Heart right ventricle (tissue), 16 donors: ENCODE measurements around the gene CNPY4. TPM values are rescaled to one million over a fixed set of nuclear protein-coding genes. Genes with fewer than 3 reads are reported as not detected.
A peak's percentile ranks its signal among the peaks of the same experiment; 100 is the strongest.

Experiments used
- ATAC-seq, 8 donors: fragments of 200-7000 bp; cut with Tn5 transposase; one replicate each; pipeline ENCODE4 v1.9.1; 2020; ENCODE audit warnings: mild to moderate bottlenecking in 8 of 8, moderate library complexity in 8 of 8, moderate number of reproducible peaks in 1 of 8
- DNase-seq, 2 donors: peaks; one replicate each; pipeline ENCODE4 v3.0.0-alpha.2; 2020
- H3K27ac ChIP-seq, 10 donors: fragments of 200-600 bp; sonication (generic) in 2 of 10; one replicate each; pipeline versions ENCODE4 v1.5.0 to v1.8.0; 2020 to 2022; ENCODE audit warnings: mild to moderate bottlenecking in 3 of 10
- H3K27me3 ChIP-seq, 7 donors: fragments of 200-600 bp; one replicate each; pipeline ENCODE4 v1.8.0; 2021 to 2022; ENCODE audit warnings: mild to moderate bottlenecking in 2 of 7
- H3K36me3 ChIP-seq, 9 donors: fragments of 200-600 bp; sonication (generic) in 1 of 9; one replicate each; pipeline versions ENCODE4 v1.5.0 to v1.8.0; 2020 to 2022; ENCODE audit warnings: mild to moderate bottlenecking in 2 of 9
- H3K4me1 ChIP-seq, 9 donors: fragments of 200-600 bp; sonication (generic) in 1 of 9; one replicate each; pipeline versions ENCODE4 v1.5.0 to v1.8.0; 2020 to 2022; ENCODE audit warnings: mild to moderate bottlenecking in 4 of 9
- H3K4me3 ChIP-seq, 10 donors: fragments of 200-600 bp; sonication (generic) in 2 of 10; one replicate each; pipeline versions ENCODE4 v1.5.0 to v1.8.0; 2020 to 2022; ENCODE audit warnings: mild to moderate bottlenecking in 7 of 10, moderate library complexity in 2 of 10
- H3K9me3 ChIP-seq, 11 donors: fragments of 200-600 bp in 10 of 11; sonication (generic) in 2 of 11; one replicate each; pipeline versions ENCODE4 v1.5.0 to v1.8.0; 2013 to 2022; ENCODE audit warnings: mild to moderate bottlenecking in 2 of 11, control low read depth in 1 of 11, moderate library complexity in 1 of 11
- CTCF ChIP-seq, 9 donors: fragments of 200-600 bp; sonication (generic) in 2 of 9; IDR thresholded peaks; one replicate each; pipeline versions ENCODE4 v1.5.0 to v1.8.0; 2021 to 2022; ENCODE audit warnings: antibody characterized with exemption in 9 of 9, mild to moderate bottlenecking in 5 of 9, moderate library complexity in 1 of 9
- WGBS, 2 donors: extraction: QIAGEN DNeasy Blood & Tissue Kit; methylation state at CpG; one replicate each; pipeline ENCODE4 v1.1.7; 2013; ENCODE audit warnings: inconsistent platforms in 1 of 2; 5-methylcytosine and 5-hydroxymethylcytosine counted together
- intact Hi-C, 10 donors: fragments of 100-400 bp; cut with DNase I; formaldehyde crosslinking; loops; one replicate each; pipeline versions ENCODE4 v1.11.1 to v1.14.2; 2022
- polyA plus RNA-seq, 2 donors: library from polyadenylated mRNA; stranded (reverse); fragments of 200-250 nt; gene quantifications; one replicate each; pipeline ENCODE4 v1.2.3, GENCODE V29; 2013
- total RNA-seq, 10 donors: library from RNA; stranded (reverse); fragmentation: NEBNext Ultra II Directional in 3 of 10; extraction: Animal tissue kit (Norgen Biotek cat#: 25700) in 3 of 10; gene quantifications; one replicate each; pipeline versions ENCODE4 v1.2.1 to v1.2.4, GENCODE V29; 2021 to 2023
- donor health status: Arrhythmogenic right ventricular cardiomyopathy.
- donor health status: ischemic (EF 13 %, LVEDD 7.1; RV severe dilation, severe dysfunction).
- donor health status: healthy with polysubstance abuse.
- donor health status: DM: no; HTN: yes; CAD: no.
- donor health status: DM: no; HTN: no; CAD: no.
- donor health status: ischemic (EF 25% LVEDD 6.9; RV normal size, moderate dysfunction).
- donor health status: ischemic (EF 25% LVEDD 5.7; RV mildly dilated, moderate dysfunction).
- donor health status: healthy.
- donor health status: DM: yes; HTN: yes; CAD: no.
- donor health status: Ischemic cardiomyopathy.
- donor health status: ischemic (EF 35%, LVEDD 5.7; RV mildly dilated, moderate dysfunction).
- donor health status: nonischemic (EF 11% LVEDD 7.7; RV severe dilation, severe dysfunction).
- donor health status: DM: yes; HTN: yes; CAD: no.
- donor health status: PGD.
- donor health status: ischemic (EF 29% LVEDD 5.4; RV normal size, mild dysfunction).
- donor health status: nonischemic (EF 23%, LVEDD 6.1; RV moderate dilation, normal function).

CNPY4 gene
- total and polyA plus RNA-seq, 12 donors, result 4.9 to 13.7 (median 7.4) TPM

GRCh38 chr7:100163871-100164270, 44.4 kb downstream of the CNPY4 start:
- no peak overlapping the region for H3K4me3 ChIP-seq
- intact Hi-C loops, result no loop called here
- peaks cover 0 to 27% (median 9%) of the 10 kb centered on the region in 7 donors for H3K27me3 ChIP-seq
- no peak for TF ChIP-seq CTCF (IDR thresholded peaks at IDR 0.05)
- no peaks in the 10 kb centered on the region for H3K9me3 ChIP-seq
- H3K4me1 ChIP-seq, result peaks cover 0 to 33% (median 21%) of the 10 kb centered on the region in 9 donors
- H3K27ac ChIP-seq, result no peak overlapping the region
- DNase-seq (no peak), ATAC-seq (no peak)
- WGBS, 2 donors, result 90 to 93% methylated on average over 5 of the region's 5 CpGs
- no peaks in the 10 kb centered on the region for H3K36me3 ChIP-seq

GRCh38 chr7:100166317-100166940, 47.0 kb downstream of the CNPY4 start:
- Histone ChIP-seq H3K4me3 (no peak overlapping the region), H3K9me3 (no peaks in the 10 kb centered on the region), H3K36me3 (no peaks in the 10 kb centered on the region), H3K4me1 (peaks cover 2 to 34% (median 18%) of the 10 kb centered on the region in 9 donors), H3K27ac (peak overlapping the region in 2 of 10 donors; percentile 10 to 36), H3K27me3 (peaks cover 0 to 52% (median 18%) of the 10 kb centered on the region in 7 donors)
- DNase-seq (no peak), ATAC-seq (no peak)
- 68 to 76% methylated on average over 16 of the region's 16 CpGs for WGBS, 2 donors
- no peak for TF ChIP-seq CTCF (IDR thresholded peaks at IDR 0.05)
- intact Hi-C loops, result no loop called here

DNA sequence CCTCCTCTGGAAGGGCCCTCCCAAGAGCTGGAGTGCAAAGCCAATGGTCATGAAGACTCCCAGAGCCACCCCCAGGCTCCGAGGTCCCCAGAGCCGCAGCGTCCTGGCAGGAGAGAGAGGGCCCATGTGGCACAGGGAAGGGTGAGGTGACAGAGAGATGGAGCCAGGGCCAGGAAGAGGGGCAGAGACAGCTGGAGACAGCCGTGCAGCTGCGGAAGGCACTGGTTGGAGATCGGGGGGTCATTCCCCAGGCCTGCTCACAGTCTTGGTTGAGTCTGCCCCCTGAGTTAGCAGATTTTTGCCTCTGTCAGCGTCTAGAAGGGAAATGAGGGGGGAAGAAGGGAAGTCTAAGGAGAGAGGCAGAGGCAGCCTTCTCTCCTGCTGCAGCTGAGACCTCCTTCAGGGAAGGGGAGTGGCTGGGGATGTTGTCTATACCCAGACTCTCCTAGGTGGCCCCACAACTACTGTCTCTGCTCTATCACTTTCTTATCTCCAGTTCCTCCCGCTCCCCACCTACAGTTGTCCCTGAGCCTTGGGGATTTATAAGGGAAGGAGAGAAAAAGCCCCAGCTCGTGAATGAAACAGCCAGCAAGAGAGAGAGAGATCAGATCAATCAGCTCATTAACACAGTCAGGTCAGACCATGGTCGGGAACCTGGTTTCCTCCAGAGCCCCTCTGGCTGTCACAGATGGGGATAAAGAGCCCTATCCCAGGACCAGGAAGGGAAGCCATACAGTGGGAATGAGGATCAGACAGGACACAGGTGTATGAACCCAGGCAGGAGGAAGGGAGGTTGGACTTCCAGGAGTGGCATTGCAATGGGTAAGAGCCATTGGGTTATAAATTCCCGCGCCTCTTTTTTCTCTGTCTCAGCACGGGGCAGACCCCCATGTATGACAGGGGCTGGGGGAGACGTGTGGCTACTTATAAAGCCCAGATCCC, 47.8 kb downstream of the CNPY4 start:
- intact Hi-C loops, result no loop called here
- TF ChIP-seq CTCF (IDR thresholded peaks at IDR 0.05), result no peak
- no peak for DNase-seq
- Histone ChIP-seq H3K27me3 (peaks cover 0 to 60% (median 26%) of the 10 kb centered on the region in 7 donors), H3K9me3 (no peaks in the 10 kb centered on the region), H3K4me1 (peaks cover 2 to 40% (median 23%) of the 10 kb centered on the region in 9 donors), H3K4me3 (peak overlapping the region in 8 of 10 donors; percentile 28 to 60 (median 52)), H3K36me3 (no peaks in the 10 kb centered on the region), H3K27ac (peak overlapping the region in 3 of 10 donors; percentile 15 to 76 (median 36))
- WGBS, 2 donors, result 33 to 35% methylated on average over 14 of the region's 14 CpGs
- ATAC-seq, result peak in 2 of 8 donors; percentile 1 to 14

DNA sequence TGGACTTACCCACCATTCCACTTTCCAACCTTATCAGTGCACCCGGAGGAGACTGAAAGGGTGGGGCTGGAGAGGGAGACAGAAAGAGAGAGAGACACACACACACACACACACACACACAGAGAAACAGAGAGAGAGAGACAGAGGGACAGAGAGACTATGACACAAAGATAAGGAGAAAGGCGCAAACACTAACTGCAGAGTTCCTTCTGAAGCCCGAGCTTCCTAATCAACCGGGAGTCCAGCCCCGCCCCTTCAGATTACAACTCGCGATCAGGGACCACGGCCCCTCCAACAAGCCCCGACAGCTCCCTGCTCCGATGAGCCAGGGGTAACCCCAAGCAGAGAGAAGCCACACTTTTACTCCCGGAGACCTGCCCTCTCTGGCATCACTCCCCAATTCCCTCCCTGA, 48.5 kb downstream of the CNPY4 start:
- WGBS, 2 donors, result 2 to 3% methylated on average over 11 of the region's 11 CpGs
- H3K27me3 ChIP-seq, result peaks cover 0 to 66% (median 30%) of the 10 kb centered on the region in 7 donors
- DNase-seq (no peak), ATAC-seq (peak; percentile 5 to 68 (median 28))
- TF ChIP-seq CTCF (IDR thresholded peaks at IDR 0.05), result no peak
- peak overlapping the region; percentile 28 to 60 (median 51) for H3K4me3 ChIP-seq
- peaks cover 2 to 40% (median 23%) of the 10 kb centered on the region in 9 donors for H3K4me1 ChIP-seq
- H3K36me3 ChIP-seq, result no peaks in the 10 kb centered on the region
- intact Hi-C loops, result no loop called here
- no peaks in the 10 kb centered on the region for H3K9me3 ChIP-seq
- H3K27ac ChIP-seq, result peak overlapping the region; percentile 6 to 80 (median 62)
